Measurements from ENCODE around the gene ORC1.
A peak's percentile ranks its signal among the peaks of the same experiment; 100 is the strongest.

GRCh38 chr1:52364235-52364839 is 39.9 kb downstream of the ORC1 start:
- TF ChIP-seq, protein P1, sequence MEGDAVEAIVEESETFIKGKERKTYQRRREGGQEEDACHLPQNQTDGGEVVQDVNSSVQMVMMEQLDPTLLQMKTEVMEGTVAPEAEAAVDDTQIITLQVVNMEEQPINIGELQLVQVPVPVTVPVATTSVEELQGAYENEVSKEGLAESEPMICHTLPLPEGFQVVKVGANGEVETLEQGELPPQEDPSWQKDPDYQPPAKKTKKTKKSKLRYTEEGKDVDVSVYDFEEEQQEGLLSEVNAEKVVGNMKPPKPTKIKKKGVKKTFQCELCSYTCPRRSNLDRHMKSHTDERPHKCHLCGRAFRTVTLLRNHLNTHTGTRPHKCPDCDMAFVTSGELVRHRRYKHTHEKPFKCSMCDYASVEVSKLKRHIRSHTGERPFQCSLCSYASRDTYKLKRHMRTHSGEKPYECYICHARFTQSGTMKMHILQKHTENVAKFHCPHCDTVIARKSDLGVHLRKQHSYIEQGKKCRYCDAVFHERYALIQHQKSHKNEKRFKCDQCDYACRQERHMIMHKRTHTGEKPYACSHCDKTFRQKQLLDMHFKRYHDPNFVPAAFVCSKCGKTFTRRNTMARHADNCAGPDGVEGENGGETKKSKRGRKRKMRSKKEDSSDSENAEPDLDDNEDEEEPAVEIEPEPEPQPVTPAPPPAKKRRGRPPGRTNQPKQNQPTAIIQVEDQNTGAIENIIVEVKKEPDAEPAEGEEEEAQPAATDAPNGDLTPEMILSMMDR (IDR thresholded peaks at IDR 0.05; ENCODE audit: control extremely low read depth in 1 of 3, insufficient read depth in 1 of 3, low read depth in 1 of 3, low read length in 3 of 3), result peak; percentile 9 to 40 (median 11); a peak in 2 of 4 replicates
- TF ChIP-seq CHD2 (IDR thresholded peaks at IDR 0.05; ENCODE audit: low read length), result no peak
- TF ChIP-seq YY1 (IDR thresholded peaks at IDR 0.05; ENCODE audit: low read depth, low read length), result no peak
- TF ChIP-seq ZNF274 (IDR thresholded peaks at IDR 0.05; ENCODE audit: borderline replicate concordance, extremely low read depth, low read length), result no peak
- no peak for TF ChIP-seq EZH2 (IDR thresholded peaks at IDR 0.05; ENCODE audit: low read depth, low read length, severe bottlenecking)
- TF ChIP-seq SP2 (IDR thresholded peaks at IDR 0.05; ENCODE audit: low read length), result no peak
